Measurements from ENCODE around the gene DNAH10.
"Not testable (repeated sequence)": the region's sequence is repeated elsewhere in the genome, so short reads cannot be mapped to it uniquely, and the experiment has no call there.

DNAH10 gene

DNA sequence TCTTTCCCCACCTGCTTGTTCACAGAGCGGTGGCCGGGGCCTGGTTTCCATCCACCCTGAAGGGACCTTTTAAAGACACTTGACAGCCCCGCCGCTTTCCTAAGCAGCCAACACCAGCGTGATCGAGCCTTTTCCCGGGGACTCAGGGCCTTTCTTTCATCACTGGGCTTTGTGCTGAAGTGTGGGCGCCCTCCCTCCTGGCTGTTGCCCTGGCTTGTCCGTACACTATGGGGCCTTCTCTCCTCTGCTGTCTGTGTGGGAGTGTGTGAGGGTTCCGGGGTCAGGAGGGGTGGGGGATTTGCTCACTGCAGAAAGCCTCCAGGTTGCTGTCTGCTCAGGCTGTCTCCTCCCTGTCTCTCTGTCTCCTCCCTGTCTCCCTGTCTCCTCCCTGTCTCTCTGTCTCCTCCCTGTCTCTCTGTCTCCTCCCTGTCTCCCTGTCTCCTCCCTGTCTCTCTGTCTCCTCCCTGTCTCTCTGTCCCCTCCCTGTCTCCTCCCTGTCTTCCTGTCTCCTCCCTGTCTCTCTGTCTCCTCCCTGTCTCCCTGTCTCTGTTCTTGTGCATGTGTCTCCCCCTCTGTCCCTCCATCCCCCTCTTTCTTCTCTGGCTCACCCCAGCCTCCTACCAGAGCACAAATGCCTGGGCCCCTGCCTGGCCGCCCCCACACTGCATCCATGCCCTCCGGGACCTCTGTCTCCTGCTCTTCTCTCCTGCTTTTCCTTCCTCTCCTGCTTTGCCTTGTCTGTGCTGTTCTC, 145.8 kb downstream of the DNAH10 start:
- DNase-seq (ENCODE audit: low spot score): no peak

GRCh38 chr12:123908884-123909725, 147.0 kb downstream of the DNAH10 start:
- no peak for DNase-seq (ENCODE audit: low spot score)

DNA sequence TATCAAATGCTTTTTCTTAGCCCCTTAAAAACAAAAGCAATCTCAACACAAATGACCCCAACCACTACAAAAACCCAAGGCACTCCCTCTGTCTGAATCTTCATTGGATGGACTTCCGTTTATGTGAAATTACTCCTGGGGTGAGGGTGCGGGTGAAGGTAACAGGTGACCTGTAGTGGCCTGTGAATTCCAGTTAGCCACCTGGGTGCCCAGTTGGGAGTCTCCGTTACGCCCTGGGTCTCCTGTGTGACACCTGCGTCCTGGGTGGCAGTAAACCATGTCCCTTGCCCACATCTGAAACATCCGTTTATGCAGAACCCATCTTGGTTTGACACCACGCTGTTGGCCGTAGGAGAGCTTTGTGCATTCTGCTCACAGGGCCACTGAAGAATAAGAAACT, 148.0 kb downstream of the DNAH10 start:
- DNase-seq (ENCODE audit: low spot score): no peak

DNA sequence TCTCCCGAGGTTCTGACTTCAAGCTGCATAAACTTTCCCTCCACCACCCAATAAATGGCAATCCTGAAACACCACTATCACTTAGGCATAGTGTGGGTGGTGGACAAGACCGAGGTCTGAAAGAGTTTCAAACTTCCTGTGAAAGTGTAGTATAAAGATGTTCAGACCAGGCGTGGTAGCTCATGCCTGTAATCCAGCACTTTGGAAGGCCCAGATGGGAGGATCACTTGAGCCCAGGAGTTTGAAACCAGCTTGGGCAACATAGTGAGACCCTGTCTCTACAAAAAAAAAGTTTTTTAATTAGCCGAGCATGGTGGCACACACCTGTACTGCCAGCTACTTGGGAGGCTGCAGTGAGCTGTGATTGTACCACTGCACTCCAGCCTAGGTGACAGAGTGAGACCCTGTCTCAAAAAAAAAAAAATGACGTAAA, 148.7 kb downstream of the DNAH10 start:
- DNase-seq (ENCODE audit: low spot score): no peak

GRCh38 chr12:123911672-123912409, 149.7 kb downstream of the DNAH10 start:
- DNase-seq (ENCODE audit: low spot score): not testable (repeated sequence)

DNA sequence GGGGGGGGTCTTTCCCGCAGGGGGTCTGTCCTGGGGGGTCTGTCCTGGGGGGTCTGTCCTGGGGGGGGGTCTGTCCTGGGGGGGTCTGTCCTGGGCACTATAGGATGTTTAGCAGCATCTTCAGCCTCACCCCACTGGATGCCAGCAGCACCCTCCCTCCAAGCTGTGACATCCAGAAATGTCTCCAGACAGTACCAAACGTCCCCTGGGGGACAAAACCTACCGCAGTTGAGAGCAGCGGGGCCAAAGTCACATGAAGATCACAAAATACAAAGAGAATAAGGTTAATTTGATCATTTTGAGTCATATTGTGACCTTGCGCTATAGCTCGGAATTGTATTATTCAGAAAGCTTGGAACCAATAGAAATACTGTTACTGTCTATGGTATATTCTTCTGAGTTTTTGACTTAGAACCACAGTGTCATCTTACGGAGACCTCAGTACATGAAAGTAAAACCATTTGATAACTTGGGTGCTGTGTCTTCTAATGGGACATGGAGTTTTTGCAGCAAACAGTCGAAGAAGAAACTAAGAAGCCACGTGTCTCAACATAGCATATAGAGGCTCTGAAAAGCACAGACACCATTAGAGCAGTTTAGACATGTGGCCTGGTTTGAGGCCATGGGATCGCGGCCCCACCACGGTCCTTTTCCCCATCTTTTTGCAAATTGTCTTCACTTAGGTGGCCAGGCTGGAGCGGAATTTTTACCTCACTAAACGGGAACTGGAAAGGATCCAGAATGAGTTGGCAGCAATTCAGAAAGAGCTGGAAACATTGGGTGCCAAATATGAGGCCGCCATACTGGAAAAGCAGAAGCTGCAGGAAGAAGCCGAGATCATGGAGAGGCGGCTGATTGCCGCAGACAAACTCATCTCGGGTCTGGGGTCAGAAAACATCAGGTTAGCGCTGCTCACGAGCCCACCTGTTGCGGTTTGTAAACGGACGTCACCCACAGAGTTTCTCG, 150.6 kb downstream of the DNAH10 start:
- no peak for DNase-seq (ENCODE audit: low spot score)

- no peak for DNase-seq (ENCODE audit: low spot score)
Observed at GRCh38 chr12:123914726-123915333, 152.7 kb downstream of the DNAH10 start.

GRCh38 chr12:123916729-123917128, 154.6 kb downstream of the DNAH10 start:
- no peak for DNase-seq (ENCODE audit: low spot score)

DNA sequence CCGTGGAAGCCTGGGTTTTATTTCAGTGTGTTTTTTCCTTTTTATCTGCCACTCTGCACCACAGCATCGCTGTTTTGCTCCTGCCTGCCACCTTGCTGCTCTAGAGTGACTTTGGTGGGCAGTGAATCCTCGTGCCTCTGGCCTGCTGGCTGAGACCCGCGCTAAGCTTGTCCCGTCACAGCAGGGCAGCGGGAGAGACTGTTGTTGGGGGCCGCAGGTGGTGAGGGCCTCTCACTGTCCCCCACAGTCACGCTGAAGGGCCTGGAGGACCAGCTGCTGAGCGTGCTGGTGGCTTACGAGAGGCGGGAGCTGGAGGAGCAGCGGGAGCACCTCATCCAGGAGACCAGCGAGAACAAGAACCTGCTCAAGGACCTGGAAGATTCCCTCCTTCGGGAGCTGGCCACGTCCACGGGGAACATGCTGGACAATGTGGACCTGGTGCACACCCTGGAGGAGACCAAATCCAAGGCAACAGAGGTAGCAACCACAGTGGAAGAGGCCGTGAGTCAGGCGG, 155.3 kb downstream of the DNAH10 start:
- no peak for DNase-seq (ENCODE audit: low spot score)

DNA sequence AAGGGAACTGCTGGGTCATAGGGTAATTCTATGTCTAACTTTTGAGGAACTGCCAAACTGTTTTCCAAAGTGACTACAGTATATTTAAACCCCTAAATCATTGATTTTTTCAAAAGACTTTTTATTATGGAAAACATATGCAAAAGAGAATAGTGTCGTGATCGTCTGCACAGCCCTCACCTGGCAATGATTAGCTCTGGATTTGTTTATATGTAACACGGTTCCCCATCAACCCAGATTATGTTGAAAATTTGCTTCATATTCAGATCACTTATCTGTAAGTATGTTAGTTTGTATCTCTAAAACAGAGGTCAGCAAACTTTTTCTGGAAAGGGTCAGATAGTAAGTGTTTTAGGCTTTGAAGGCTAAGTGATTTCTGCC, 157.9 kb downstream of the DNAH10 start:
- DNase-seq (ENCODE audit: low spot score): no peak

- no peak for DNase-seq (ENCODE audit: low spot score)
Observed at GRCh38 chr12:123923038-123923437, 160.9 kb downstream of the DNAH10 start.

- no peak for DNase-seq (ENCODE audit: low spot score)
Observed at GRCh38 chr12:123923927-123924326, 161.8 kb downstream of the DNAH10 start.

DNA sequence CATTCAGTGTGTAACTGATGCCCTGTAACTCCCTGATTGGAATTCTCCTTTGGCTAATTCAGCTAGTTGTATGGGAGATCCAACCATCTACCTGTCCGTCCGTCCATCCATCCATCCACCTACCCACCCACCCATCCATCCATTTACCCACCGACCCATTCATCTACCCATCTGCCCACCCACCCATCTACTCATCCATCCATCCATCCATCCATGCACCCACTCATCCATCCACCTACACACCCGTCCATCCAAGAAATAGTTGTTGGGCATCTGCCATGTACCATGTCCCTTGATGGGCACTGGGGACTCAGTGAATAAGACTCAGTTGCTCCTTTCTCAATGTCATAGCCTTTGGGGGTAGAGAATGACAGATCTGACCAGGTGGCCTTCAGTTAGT, 162.4 kb downstream of the DNAH10 start:
- no peak for DNase-seq (ENCODE audit: low spot score)

- no peak for DNase-seq (ENCODE audit: low spot score)
Observed at GRCh38 chr12:123928274-123928865, 166.3 kb downstream of the DNAH10 start.

- no peak for DNase-seq (ENCODE audit: low spot score)
Observed at GRCh38 chr12:123928897-123929296, 166.8 kb downstream of the DNAH10 start.

DNA sequence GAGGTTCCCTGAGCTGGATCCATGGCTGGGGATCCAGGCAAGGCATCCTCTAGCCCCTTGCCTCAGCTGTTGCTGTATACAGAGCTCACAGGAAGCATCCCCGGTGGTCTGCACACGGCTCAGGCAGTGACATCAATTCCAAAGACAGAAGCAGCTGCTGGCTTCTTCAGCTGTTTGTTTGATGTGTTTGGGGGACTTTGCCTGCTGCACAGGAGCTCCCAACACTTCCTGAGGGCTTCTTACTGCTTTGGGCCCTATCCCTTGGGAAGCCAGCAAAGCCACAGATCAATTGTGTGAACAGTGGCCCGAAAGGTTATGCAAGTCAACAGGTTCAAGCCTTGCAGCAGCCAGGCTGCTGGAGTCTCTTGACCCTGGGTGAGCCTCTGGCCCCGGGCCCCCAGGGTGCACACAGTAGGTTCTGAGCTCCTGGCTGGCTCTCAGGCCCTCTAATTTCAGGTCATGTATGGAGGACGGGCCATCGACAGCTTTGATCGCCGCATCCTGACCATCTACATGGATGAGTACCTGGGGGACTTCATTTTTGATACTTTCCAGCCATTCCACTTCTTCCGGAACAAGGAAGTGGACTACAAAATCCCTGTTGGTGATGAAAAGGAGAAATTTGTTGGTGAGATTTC, 168.0 kb downstream of the DNAH10 start:
- DNase-seq (ENCODE audit: low spot score): no peak

DNA sequence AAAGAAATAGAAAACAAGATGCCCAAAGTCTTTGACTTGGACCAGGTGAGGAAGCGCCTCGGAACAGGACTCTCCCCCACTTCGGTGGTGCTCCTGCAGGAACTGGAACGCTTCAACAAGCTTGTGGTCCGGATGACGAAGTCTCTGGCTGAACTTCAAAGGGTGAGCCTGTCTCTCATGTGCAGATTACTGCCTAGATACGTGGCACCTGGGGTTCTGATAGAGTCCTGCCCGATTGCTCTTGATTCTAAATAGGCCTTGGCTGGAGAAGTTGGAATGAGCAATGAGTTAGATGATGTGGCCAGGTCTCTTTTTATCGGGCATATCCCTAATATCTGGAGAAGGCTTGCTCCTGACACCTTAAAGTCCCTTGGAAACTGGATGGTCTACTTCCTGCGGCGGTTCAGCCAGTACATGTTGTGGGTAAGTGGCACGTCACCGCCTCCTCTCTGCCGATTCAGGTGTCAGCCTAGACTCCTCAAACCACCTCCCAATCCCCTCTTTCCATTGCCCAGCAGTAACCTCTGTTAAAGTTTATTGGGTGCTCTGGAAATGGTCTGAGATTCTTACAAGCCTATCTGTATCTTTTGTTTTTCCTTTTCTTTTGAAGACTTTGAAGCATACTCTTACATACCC, 169.7 kb downstream of the DNAH10 start:
- DNase-seq (ENCODE audit: low spot score): no peak

- no peak for DNase-seq (ENCODE audit: low spot score)
Observed at GRCh38 chr12:123933214-123933613, 171.1 kb downstream of the DNAH10 start.

DNA sequence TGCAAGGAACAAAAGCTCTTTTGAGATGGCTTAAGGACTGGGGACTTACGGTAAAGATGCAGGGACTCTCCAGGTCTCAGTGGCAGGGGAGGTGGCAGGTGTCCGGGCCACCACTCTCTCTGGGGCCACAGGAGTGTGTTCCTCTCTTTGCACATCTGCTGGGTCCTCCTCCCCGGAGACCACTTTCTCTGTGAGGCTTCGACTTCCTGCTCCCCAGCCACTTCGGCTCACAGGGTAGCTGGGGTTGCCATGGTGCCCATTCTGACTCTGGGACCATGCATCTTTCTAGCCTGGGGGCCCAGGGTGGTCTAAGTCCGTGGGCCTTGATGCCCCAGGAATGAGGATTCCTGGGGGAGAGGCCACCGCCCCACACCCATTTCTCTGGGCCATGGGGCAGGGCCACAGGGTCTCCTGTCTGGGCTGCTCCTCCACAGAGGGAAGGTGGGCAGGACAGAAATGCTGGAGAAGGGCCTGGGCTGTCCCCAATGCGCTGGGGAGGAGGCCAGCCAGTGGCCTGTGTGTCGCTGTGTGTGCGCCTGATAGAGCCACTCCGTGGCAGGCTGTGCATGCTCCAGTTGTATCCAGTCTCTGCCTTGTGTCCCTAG, 172.0 kb downstream of the DNAH10 start:
- no peak for DNase-seq (ENCODE audit: low spot score)
